Mucosa of descending colon (tissue), 3 donors: ENCODE results near the gene SEMA3E. TPM values are rescaled to one million over a fixed set of nuclear protein-coding genes. Genes with fewer than 3 reads are reported as not detected.

Source experiments
- ATAC-seq: fragments of 200-7000 bp; cut with Tn5 transposase; one replicate; pipeline ENCODE4 v1.9.1; 2020; ENCODE audit warnings: mild to moderate bottlenecking, moderate library complexity
- DNase-seq, 3 donors: peaks; one replicate each; pipeline ENCODE4 v3.0.0-alpha.2; 2020
- H3K36me3 ChIP-seq: fragments of 200-600 bp; one replicate; pipeline ENCODE4 v1.8.0; 2021; ENCODE audit warnings: low read depth, mild to moderate bottlenecking
- H3K4me1 ChIP-seq: fragments of 200-600 bp; one replicate; pipeline ENCODE4 v1.8.0; 2021; ENCODE audit warnings: low read depth, mild to moderate bottlenecking
- H3K4me3 ChIP-seq: fragments of 200-600 bp; one replicate; pipeline ENCODE4 v1.8.0; 2021; ENCODE audit warnings: mild to moderate bottlenecking
- H3K9me3 ChIP-seq: fragments of 200-600 bp; one replicate; pipeline ENCODE4 v1.8.0; 2021; ENCODE audit warnings: mild to moderate bottlenecking
- CTCF ChIP-seq: fragments of 200-600 bp; IDR thresholded peaks from one replicate; pipeline ENCODE4 v1.8.0; 2022; ENCODE audit warnings: antibody characterized with exemption, mild to moderate bottlenecking
- intact Hi-C, 2 donors: fragments of 100-400 bp; cut with DNase I in 1 of 2; cut with micrococcal nuclease in 1 of 2; formaldehyde crosslinking; loops; one replicate each; pipeline versions ENCODE4 v1.11.0 to v1.11.1; 2022; cut with DNase I, micrococcal nuclease
- total RNA-seq, 3 donors: library from RNA; stranded (reverse); fragmentation: NEBNext Ultra II Directional in 2 of 3; extraction: Animal tissue kit (Norgen Biotek cat#: 25700) in 2 of 3; gene quantifications; one replicate each; pipeline versions ENCODE4 v1.2.1 to v1.2.4, GENCODE V29; 2021 to 2023
- donor health status: DM: no; HTN: no; CAD: no; lungs with moderate emphysema.
- donor health status: DM: no; HTN: no; CAD: no.
- donor health status: DM: no; HTN: yes; CAD: no.

The SEMA3E gene
- total RNA-seq, 3 donors from 2014 or later, result 1.7 to 5.8 (median 2.7) TPM

- H3K4me1 ChIP-seq, result no peaks in the 10 kb centered on the region
- H3K4me3 ChIP-seq, result no peak overlapping the region
- H3K36me3 ChIP-seq, result no peaks in the 10 kb centered on the region
- TF ChIP-seq CTCF, result no peak
- no peaks in the 10 kb centered on the region for H3K9me3 ChIP-seq
- DNase-seq (no peak), ATAC-seq (no peak)
- intact Hi-C loops, result no loop called here
Measured at GRCh38 chr7:83486536-83486935, 162.4 kb downstream of the SEMA3E start.

GRCh38 chr7:83484826-83485225 is 164.1 kb downstream of the SEMA3E start:
- ATAC-seq (no peak), DNase-seq (no peak)
- intact Hi-C loops, result no loop called here
- H3K9me3 ChIP-seq, result no peaks in the 10 kb centered on the region
- no peak for TF ChIP-seq CTCF
- H3K4me3 ChIP-seq, result no peak overlapping the region
- no peaks in the 10 kb centered on the region for H3K36me3 ChIP-seq
- H3K4me1 ChIP-seq, result no peaks in the 10 kb centered on the region

- no peak for TF ChIP-seq CTCF
- H3K4me3 ChIP-seq, result no peak overlapping the region
- intact Hi-C loops, result no loop called here
- DNase-seq (no peak), ATAC-seq (no peak)
- no peaks in the 10 kb centered on the region for H3K9me3 ChIP-seq
- no peaks in the 10 kb centered on the region for H3K4me1 ChIP-seq
- no peaks in the 10 kb centered on the region for H3K36me3 ChIP-seq
Measured at GRCh38 chr7:83484266-83484665, 164.7 kb downstream of the SEMA3E start.

- intact Hi-C loops, result no loop called here
- ATAC-seq (no peak), DNase-seq (no peak)
- no peaks in the 10 kb centered on the region for H3K36me3 ChIP-seq
- TF ChIP-seq CTCF, result no peak
- no peak overlapping the region for H3K4me3 ChIP-seq
- H3K9me3 ChIP-seq, result no peaks in the 10 kb centered on the region
- no peaks in the 10 kb centered on the region for H3K4me1 ChIP-seq
Measured at GRCh38 chr7:83478616-83479015, 170.3 kb downstream of the SEMA3E start.

DNA sequence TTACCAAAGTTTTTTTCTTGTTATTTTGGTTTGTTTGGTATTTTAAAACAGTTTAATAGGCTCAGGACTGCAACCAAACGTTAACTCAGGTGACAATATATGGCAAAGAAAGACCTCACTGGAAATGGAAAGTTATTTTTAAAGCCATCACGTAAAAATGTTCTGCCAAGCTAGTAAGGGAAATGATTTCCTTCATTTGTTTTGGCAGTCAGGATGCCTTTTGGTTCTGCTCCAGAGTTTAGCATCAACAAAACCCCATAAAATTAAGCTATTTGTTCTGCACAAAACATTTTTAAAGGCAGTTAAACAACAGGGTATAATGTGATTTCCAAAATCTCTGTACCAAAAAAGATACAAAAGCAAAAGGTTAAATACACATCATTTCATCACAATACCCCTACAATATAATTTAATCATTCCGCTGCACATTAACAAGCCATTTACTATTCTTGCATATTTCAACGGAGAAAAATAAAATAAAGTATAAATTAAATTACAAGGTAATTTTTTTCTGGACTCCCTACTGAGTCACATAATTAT is 172.4 kb downstream of the SEMA3E start:
- H3K36me3 ChIP-seq, result no peaks in the 10 kb centered on the region
- H3K9me3 ChIP-seq, result no peaks in the 10 kb centered on the region
- H3K4me3 ChIP-seq, result no peak overlapping the region
- intact Hi-C loops, result no loop called here
- no peak for TF ChIP-seq CTCF
- ATAC-seq (no peak), DNase-seq (no peak)
- no peaks in the 10 kb centered on the region for H3K4me1 ChIP-seq

DNA sequence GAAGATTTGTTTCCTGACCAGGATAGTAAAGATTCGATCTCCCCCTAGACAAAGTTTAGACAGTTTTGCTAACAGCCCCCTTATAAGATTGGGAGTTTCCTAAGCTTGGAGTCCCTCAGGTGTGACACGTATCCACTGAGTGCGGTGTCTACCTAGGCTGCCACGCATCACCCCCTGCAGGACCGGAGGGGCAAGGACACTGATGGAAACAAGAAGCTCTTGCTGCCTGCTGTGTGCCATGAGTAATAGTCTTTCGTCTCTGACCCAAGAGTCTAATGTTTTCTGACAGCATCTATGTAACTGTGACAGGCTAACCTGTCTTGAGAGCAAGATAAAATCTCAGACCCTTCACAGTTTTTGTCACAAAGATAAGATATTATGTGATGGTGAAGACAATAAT is 173.5 kb downstream of the SEMA3E start:
- TF ChIP-seq CTCF, result no peak
- ATAC-seq, result no peak
- intact Hi-C loops, result no loop called here

More for the DNA sequence above, 173.5 kb downstream of the SEMA3E start:
- no peaks in the 10 kb centered on the region for H3K9me3 ChIP-seq
- no peak for DNase-seq
- no peaks in the 10 kb centered on the region for H3K4me1 ChIP-seq
- H3K36me3 ChIP-seq, result no peaks in the 10 kb centered on the region
- H3K4me3 ChIP-seq, result no peak overlapping the region
